BLaER1 (cell line): ENCODE measurements around the gene ARCN1.

Source experiments
- H3K27ac ChIP-seq: shearing (Covaris generic); formaldehyde crosslinking; 2 replicates; pipeline ENCODE4 v1.8.1; 2022
- H3K27me3 ChIP-seq: shearing (Covaris generic); formaldehyde crosslinking; 2 replicates; pipeline ENCODE4 v1.8.1; 2022
- H3K36me3 ChIP-seq: shearing (Covaris generic); formaldehyde crosslinking; 2 replicates; pipeline ENCODE4 v1.8.1; 2022
- H3K4me1 ChIP-seq: shearing (Covaris generic); formaldehyde crosslinking; 2 replicates; pipeline ENCODE4 v1.8.1; 2022
- H3K4me2 ChIP-seq: shearing (Covaris generic); formaldehyde crosslinking; 2 replicates; pipeline ENCODE4 v1.8.1; 2022
- H3K4me3 ChIP-seq: shearing (Covaris generic); formaldehyde crosslinking; 2 replicates; pipeline ENCODE4 v1.8.1; 2022
- H3K9ac ChIP-seq: shearing (Covaris generic); formaldehyde crosslinking; 2 replicates; pipeline ENCODE4 v1.8.1; 2022
- H3K9me3 ChIP-seq: shearing (Covaris generic); formaldehyde crosslinking; 2 replicates; pipeline ENCODE4 v1.8.1; 2022
- H4K20me1 ChIP-seq: shearing (Covaris generic); formaldehyde crosslinking; 2 replicates; pipeline ENCODE4 v1.8.1; 2022
- Cebpa-rat ChIP-seq: shearing (Covaris generic); IDR thresholded peaks from 2 replicates; pipeline ENCODE4 v1.8.1; 2022

ARCN1 gene

DNA sequence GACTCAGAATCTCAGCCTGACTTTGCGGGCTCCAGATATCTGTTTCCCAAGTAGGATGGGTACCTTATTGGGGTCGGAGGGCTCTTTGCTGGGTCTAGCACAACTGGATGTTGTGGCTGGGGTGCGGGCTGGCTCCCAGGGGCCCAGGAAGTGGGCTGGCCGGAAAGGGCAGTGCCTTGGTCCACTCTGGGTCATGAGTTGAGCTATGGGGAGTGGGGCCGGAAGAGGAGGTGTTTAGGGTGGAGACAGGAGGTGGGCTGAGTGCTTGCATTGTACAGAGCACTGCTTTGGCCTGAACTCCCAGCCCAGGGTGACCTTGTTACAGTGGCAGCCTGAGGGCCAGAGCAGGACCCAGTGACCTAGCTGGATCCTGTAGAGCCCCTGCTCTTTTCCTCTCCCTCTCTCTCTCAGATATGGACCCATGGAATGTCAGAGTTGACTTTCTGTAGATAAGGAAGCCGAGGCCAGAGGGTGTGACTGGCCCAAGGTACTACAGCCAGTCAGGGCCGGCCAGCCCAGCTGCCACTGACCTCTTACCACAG, 48.4 kb downstream of the ARCN1 start:
- H3K27me3 ChIP-seq, result peaks cover 5% of the 10 kb centered on the region; the same call in 1 of the 2 replicates
- peak overlapping the region; percentile 62 for H3K27ac ChIP-seq
- H3K9me3 ChIP-seq, result no peaks in the 10 kb centered on the region
- peak overlapping the region; percentile 66 for H3K4me3 ChIP-seq
- peak overlapping the region; percentile 91 for H3K4me2 ChIP-seq
- peaks cover 6% of the 10 kb centered on the region; the same call in 1 of the 2 replicates for H3K36me3 ChIP-seq
- H3K4me1 ChIP-seq, result peaks cover 46% of the 10 kb centered on the region
- TF ChIP-seq Cebpa-rat, result no peak
- H3K9ac ChIP-seq, result peak overlapping the region; percentile 76; the same call in 1 of the 2 replicates
- no peaks in the 10 kb centered on the region for H4K20me1 ChIP-seq

DNA sequence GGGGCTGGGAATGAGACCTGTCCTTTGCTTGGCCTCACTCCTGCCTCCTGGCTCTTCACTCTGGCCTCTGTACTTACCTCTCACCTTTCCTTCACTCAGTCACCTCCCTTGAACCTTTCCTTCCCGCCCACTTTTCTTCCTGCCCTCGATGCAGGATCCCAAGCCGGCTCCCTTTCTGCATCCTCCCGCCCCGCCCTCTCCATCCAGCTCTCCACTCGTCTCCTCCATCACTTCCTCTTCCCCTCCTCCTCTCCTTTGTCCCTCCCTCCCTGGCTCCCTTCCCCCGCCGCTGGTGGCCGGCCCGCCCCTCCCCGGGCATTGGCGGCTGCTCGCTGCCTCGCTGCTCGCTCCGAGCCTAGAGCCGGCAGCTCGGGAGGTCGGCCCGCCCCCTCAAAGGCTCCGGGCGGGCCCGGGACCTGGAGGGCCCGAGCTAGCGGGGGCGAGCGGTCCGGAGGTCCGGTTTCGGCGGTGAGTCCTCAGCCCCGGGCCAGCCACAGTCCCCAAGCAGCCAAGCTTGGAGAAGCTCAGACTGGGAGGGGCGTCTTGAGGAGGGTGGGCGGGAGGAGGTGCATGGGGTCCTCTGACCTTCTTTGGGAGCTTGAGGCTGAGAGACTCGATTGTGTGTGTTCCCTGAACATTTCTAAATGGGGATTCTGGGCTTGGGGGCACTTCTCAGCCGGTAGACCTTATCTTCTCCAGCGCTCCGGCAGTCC, 49.0 kb downstream of the ARCN1 start:
- H3K27ac ChIP-seq, result peak overlapping the region; percentile 62
- peaks cover 6% of the 10 kb centered on the region; the same call in 1 of the 2 replicates for H3K36me3 ChIP-seq
- H3K27me3 ChIP-seq, result peaks cover 5% of the 10 kb centered on the region; the same call in 1 of the 2 replicates
- H3K9me3 ChIP-seq, result no peaks in the 10 kb centered on the region
- H3K4me3 ChIP-seq, result peak overlapping the region; percentile 66
- H3K4me1 ChIP-seq, result peaks cover 46% of the 10 kb centered on the region
- TF ChIP-seq Cebpa-rat, result no peak
- peak overlapping the region; percentile 76; the same call in 1 of the 2 replicates for H3K9ac ChIP-seq
- H3K4me2 ChIP-seq, result peak overlapping the region; percentile 91
- H4K20me1 ChIP-seq, result no peaks in the 10 kb centered on the region

DNA sequence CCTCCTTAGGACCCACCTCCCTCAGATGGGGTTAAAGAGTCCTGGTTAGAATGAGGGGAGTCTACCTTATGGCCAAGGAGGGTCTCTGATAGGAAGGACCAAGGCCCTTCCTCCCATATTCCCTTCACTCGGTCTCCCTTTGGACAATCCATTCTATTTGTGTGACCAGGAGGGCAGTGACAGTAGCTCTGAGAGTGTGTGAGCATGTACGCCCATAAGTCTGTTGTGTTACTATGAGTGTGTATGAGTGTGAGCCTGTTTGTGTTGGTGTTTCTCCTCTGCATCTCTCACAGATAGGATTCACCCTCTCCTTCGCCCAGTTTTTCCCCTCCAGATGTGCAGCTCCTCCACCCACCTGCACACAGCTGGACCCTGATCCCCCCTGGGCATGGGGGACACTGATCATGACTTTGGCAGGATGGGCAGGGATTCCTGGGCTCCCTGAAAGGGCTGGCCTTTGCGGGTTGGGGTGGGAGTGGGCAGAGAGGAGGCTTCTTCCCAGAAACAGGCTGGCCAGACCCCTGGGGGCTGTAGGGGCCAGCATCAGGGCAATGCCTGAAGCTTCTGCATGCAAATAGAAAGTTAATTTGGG, 49.7 kb downstream of the ARCN1 start:
- Histone ChIP-seq H4K20me1 (no peaks in the 10 kb centered on the region), H3K36me3 (peaks cover 6% of the 10 kb centered on the region; the same call in 1 of the 2 replicates), H3K4me1 (peaks cover 46% of the 10 kb centered on the region), H3K4me2 (peak overlapping the region; percentile 91), H3K27me3 (peaks cover 5% of the 10 kb centered on the region; the same call in 1 of the 2 replicates), H3K9me3 (no peaks in the 10 kb centered on the region), H3K27ac (0 out of 2 replicates have a peak overlapping the region, but pooled peaks have one; percentile 62), H3K4me3 (peak overlapping the region; percentile 66), H3K9ac (peak overlapping the region; percentile 76; the same call in 1 of the 2 replicates)
- no peak for TF ChIP-seq Cebpa-rat

DNA sequence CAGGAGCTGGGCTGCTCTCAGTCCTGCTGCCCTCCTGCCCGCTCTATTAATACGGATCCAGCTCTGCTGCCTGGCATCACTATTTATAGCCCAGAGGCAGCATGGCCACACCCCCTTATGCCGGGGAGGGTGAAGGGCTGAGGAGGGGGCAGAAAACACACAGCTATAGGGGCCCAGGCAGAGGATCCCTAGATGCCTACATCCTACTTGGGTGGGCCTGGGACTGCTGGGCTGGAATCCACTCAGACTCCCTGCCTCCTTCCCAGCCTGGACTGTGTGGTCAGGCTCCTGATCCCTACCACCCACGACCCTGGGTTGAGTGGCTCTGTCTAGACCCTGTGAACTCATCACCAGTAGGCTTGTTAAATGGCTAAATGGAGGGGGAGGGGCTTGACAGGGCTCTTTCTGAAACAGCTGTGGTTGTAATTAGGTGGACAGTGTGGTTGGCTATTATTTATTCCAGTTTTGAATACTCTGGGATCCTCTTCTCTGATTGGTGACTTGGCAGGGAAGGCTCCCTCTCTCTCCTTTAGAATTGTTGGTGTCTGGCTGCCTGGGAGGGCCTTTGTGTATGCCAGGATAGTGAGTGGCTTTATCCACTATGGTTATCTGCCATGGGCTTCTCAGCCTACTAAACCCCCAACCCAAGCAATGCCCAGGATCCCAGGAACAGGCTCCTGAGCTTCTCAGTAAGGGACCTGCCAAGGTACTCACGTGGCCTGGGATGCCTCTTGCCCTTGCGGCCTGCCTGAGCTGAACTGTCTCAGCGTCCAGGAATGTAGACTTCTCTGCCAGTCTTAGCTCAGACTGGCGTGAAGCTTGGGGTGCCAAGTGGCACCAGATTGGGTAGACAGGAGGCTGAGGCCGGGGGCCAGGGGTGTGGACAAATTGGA, 50.4 kb downstream of the ARCN1 start:
- Histone ChIP-seq H3K27me3 (peaks cover 5% of the 10 kb centered on the region; the same call in 1 of the 2 replicates), H3K9me3 (no peaks in the 10 kb centered on the region), H3K4me1 (peaks cover 46% of the 10 kb centered on the region), H3K4me2 (peak overlapping the region; percentile 91), H3K4me3 (peak overlapping the region; percentile 66; the same call in 1 of the 2 replicates), H3K27ac (no peak overlapping the region), H4K20me1 (no peaks in the 10 kb centered on the region), H3K9ac (no peak overlapping the region), H3K36me3 (peaks cover 11% of the 10 kb centered on the region; the same call in 1 of the 2 replicates)
- no peak for TF ChIP-seq Cebpa-rat

DNA sequence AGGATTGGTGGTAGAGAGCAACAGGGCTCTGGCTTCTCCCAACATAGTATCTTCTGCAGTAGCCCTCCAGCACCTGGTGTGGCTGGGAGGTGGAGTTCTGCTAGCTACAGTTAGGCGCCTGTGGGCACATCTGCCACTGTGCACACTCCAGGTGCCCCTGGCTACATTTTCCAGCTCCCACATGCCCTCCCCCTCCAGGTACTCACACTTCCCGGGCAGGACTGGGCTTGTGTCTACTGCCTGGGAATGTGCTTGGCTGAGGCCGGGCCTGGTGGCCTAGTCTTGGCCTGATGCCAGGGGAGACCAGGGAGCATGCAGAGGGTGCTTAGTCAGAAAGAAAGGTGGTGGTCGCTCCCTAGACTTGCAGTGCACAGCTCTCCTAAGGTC, 51.1 kb downstream of the ARCN1 start:
- H3K9ac ChIP-seq, result no peak overlapping the region
- H3K4me1 ChIP-seq, result peaks cover 46% of the 10 kb centered on the region
- H3K27ac ChIP-seq, result no peak overlapping the region
- H3K36me3 ChIP-seq, result peaks cover 18% of the 10 kb centered on the region; the same call in 1 of the 2 replicates
- H3K9me3 ChIP-seq, result no peaks in the 10 kb centered on the region
- no peak overlapping the region for H3K4me3 ChIP-seq
- H3K27me3 ChIP-seq, result peaks cover 5% of the 10 kb centered on the region; the same call in 1 of the 2 replicates
- no peaks in the 10 kb centered on the region for H4K20me1 ChIP-seq
- TF ChIP-seq Cebpa-rat, result no peak
- H3K4me2 ChIP-seq, result peak overlapping the region; percentile 91

DNA sequence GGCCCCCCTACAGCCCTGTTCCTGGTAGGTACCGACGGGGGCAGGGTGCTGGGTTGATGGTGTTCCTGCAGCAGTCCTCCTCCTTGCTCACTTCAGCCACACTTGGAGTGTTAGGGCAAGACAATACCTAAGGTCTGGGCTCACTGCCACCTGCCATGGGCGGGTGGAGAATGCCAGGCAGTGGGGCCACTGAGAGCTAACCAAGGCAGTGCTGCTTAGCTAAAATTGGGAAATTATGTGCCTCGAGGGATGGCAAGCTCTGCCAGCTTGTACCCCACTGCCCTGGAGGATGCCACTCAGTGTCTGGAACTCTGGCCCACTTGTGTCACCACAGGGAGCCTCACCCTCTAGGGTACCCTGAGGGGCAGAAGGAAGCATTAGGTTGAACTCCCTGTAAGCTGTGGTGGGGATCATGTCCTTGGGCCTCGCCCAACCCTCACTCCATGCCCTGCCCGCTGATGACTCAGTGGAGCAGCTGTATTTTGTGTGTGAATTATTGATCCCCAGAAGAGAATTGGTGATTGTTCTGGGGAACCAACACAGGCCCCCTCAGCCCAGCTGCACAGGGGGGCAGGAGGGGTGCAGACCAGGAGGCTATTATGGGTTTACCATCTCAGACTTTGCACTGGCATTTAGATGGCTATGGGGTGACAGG, 53.0 kb downstream of the ARCN1 start:
- H4K20me1 ChIP-seq, result no peaks in the 10 kb centered on the region
- peaks cover 5% of the 10 kb centered on the region; the same call in 1 of the 2 replicates for H3K27me3 ChIP-seq
- H3K9ac ChIP-seq, result no peak overlapping the region
- no peak overlapping the region for H3K27ac ChIP-seq
- H3K4me3 ChIP-seq, result no peak overlapping the region
- no peak overlapping the region for H3K4me2 ChIP-seq
- no peaks in the 10 kb centered on the region for H3K9me3 ChIP-seq
- no peak for TF ChIP-seq Cebpa-rat
- peaks cover 22% of the 10 kb centered on the region; the same call in 1 of the 2 replicates for H3K36me3 ChIP-seq
- peaks cover 33% of the 10 kb centered on the region for H3K4me1 ChIP-seq

DNA sequence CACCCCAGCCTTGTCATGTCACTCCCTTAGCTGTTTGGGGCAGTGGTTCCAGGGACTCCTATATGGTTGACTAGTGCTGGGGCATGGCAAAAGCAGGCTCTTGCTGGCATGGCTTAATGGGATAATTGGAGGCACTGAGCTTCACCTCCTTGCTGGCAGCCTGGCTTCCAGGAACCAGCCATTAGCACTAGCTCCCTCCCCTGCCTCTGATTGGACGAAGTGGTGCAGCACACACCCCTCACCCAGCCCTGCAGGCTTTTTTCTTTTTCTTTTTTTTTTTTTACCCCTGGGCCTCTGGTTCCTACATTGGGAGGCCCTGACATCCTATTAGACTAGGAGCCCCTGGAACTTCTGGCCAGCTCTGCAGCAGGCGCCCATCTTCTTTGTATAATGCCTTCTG, 53.8 kb downstream of the ARCN1 start:
- TF ChIP-seq Cebpa-rat, result no peak
- no peaks in the 10 kb centered on the region; the same call in 1 of the 2 replicates for H3K27me3 ChIP-seq
- no peak overlapping the region for H3K4me3 ChIP-seq
- H3K27ac ChIP-seq, result no peak overlapping the region
- no peak overlapping the region for H3K9ac ChIP-seq
- peaks cover 25% of the 10 kb centered on the region for H3K4me1 ChIP-seq
- no peaks in the 10 kb centered on the region for H3K9me3 ChIP-seq
- no peak overlapping the region for H3K4me2 ChIP-seq
- H3K36me3 ChIP-seq, result peaks cover 22% of the 10 kb centered on the region; the same call in 1 of the 2 replicates
- H4K20me1 ChIP-seq, result no peaks in the 10 kb centered on the region

DNA sequence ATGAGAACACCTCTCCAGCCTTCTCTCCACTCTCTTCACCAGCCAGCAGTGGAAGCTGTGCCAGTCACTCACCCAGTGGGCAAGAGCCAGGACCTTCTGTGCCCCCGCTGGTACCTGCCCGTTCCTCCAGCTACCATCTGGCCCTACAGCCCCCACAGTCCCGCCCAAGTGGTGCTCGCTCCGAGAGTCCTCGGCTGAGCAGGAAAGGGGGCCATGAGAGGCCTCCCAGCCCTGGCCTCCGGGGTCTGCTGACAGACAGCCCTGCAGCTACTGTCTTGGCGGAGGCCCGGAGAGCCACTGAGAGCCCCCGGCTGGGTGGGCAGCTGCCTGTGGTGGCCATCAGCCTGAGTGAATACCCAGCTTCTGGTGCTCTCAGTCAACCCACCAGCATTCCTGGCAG, 55.4 kb downstream of the ARCN1 start:
- no peak for TF ChIP-seq Cebpa-rat
- Histone ChIP-seq H3K9me3 (no peaks in the 10 kb centered on the region), H3K4me1 (peaks cover 11% of the 10 kb centered on the region), H3K4me2 (no peak overlapping the region), H3K36me3 (peaks cover 22% of the 10 kb centered on the region; the same call in 1 of the 2 replicates), H3K9ac (no peak overlapping the region), H3K27me3 (no peaks in the 10 kb centered on the region), H4K20me1 (no peaks in the 10 kb centered on the region), H3K27ac (no peak overlapping the region), H3K4me3 (no peak overlapping the region)

DNA sequence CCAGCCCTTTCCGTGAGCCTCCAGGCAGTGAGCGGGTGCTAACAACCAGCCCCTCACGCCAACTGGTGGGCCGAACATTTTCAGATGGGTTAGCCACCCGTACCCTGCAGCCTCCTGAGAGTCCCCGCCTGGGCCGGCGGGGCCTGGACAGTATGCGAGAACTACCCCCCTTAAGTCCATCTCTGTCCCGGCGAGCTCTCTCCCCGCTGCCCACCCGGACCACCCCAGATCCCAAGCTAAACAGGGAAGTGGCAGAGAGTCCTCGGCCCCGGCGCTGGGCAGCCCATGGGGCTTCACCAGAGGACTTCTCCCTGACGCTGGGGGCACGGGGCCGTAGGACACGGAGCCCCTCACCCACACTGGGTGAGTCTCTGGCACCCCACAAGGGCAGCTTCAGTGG, 55.8 kb downstream of the ARCN1 start:
- H3K27me3 ChIP-seq, result no peaks in the 10 kb centered on the region
- peaks cover 6% of the 10 kb centered on the region for H3K4me1 ChIP-seq
- no peak overlapping the region for H3K9ac ChIP-seq
- H4K20me1 ChIP-seq, result no peaks in the 10 kb centered on the region
- no peak overlapping the region for H3K27ac ChIP-seq
- H3K4me2 ChIP-seq, result no peak overlapping the region
- H3K36me3 ChIP-seq, result peaks cover 22% of the 10 kb centered on the region; the same call in 1 of the 2 replicates
- no peaks in the 10 kb centered on the region for H3K9me3 ChIP-seq
- no peak overlapping the region for H3K4me3 ChIP-seq
- no peak for TF ChIP-seq Cebpa-rat
